ENCODE data around the gene CHSY3.

Gene CHSY3

DNA sequence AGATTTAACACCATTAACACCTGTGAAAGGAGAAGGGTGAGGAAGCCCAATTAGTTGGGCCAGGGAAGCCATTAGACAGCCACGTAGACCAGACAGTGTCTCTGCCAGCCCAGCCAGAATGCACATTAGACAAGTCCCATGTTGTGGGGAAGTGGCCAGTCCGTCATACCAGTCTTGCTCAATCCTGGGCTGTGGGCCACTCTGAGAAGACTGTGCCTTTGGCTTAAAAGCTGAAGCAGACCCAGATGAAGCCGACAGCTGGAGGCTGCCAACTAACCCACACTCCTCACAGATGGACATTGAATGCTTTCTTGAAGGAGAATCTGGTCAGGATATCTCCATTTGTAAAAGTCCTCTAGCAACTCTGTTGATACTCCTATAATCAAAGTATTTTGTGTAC lies 128.5 kb downstream of the CHSY3 start:
- DNase-seq, result no peak

DNA sequence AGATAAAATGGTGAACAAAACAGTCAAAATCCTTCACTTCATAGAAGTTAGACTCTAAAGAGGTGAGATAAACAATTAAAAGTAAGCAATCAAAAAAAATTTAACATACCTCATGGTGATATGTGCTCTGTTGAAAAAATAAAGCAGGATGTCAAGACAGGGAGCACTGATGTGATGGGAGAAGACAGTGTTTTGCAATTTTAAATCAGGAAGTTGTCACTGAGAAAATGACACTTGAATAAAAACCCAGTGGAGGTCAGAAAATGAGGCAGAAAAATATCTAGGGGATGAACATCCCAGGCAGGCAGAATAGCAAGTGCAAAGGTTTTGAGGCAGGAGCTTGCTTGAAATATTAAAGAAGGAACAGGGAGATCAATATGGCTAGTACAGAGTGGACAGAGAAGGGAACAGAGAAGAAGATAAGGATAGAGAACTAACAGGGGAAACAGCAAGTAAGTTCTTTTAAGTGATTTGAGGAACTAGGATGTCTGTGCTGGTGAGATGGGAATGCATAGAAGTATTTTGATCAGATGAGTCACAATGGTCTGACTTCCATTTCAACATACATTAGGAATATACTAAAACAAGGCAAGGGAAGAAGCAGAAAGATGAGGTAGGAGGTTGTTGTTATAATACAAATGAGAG lies 130.4 kb downstream of the CHSY3 start:
- DNase-seq, result no peak

DNA sequence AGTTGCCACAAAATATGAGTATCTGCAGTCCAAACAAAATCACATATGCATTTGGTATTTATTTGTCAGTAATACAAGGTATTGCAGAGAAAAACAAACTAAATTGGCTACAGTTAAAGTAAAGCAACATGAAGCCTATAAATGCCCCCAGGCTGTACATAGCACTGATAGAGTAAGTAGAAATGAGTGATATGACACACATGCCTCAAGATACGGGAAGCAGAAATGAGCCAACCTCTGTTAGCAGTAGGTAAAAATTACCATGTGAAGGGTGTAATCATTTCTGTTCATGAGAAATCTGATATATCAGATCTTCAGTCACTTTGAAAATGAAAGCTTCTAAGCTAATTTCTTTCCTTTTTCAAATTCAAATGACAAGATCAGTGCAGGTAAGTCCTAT lies 131.1 kb downstream of the CHSY3 start:
- DNase-seq, result no peak

DNA sequence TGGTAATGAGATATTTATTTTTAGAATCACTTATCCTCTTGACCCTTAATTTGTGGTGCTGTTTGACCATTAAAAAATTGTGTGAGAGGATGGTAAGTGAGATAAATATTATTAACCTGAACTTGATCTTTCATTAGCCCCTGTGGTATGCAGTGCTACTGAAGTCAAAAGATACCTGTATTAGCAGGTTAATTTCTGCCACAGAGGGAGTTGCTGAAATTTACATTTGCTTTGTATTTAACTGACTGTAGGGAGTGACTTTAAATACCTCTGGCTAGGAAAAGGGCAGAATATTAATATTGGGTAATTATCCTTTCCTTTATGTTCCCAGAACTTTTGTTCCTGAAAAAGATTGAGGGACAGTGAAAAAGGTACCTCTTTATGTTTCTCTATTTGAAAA lies 133.6 kb downstream of the CHSY3 start:
- no peak for DNase-seq

DNA sequence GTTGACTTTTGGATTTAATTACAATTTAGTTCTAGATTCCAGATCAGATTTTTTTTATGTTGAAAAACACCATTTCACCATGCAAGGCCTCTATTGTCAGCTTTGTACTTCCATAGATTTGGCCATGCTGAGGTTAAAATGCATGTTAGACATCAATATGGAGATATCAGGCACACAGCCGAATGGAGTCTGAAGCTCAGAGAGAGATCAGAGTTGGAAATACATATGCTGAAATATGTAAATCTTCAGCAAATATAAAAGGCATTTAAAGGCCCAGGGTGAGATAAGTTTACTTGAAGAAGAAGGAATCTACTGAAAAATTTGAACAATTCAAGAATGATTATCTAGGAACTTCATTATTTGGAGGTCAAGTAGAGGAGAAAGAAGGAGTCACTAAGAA lies 139.6 kb downstream of the CHSY3 start:
- DNase-seq, result no peak

DNA sequence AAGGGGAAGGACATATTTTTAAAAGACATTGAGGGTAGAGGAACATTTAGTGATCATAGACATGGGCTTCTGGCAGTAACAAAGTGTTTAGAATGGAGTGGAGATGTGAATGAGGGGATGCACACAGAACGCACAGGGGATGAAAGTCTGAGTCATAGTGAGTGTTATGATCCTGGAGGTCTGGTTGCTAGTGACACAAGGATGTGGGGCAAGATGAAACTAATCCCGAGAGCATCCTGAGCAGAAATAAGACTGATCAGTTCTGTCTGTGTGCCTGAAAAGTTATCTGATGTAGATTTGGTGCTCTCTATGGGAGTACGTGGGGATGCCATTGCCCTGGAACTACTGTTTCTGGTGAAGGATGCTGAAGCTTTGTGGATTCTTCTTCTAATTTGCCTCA lies 141.1 kb downstream of the CHSY3 start:
- DNase-seq, result no peak

DNA sequence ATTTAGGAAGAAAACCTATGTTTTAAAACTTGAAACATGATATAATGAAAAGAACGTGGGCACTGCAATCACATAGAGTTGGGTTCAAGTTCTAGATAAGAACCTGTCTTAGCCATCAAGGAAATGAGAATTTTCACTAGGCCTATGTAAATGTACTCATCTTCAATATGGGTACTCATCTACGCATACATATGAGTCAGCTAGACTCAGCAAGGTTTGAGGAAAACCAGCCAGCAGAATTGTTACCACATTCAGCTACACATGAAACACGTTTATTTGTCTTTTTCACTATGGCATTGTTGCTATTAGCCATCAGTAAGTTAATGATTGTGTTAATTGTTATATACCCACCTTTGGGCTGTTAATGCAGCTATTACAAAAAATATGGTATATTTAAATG lies 146.3 kb downstream of the CHSY3 start:
- DNase-seq, result no peak

DNA sequence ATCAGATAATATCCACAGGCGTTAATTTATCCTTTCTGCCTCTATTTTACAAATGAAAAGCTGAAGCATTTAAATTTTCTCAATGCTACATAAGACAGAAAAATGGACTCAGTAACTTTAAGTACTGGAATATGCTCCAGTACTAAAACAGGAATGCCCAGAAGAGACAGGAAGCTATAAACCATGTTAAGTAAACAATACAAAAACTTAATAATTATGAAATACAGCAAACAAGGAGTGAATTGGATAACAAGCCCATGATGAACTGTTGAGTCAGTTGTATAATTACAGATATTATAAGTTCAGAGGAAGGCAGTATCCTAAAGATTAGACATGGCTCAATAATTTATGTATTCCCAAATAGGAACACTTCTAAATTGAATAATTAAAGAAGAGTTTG lies 148.5 kb downstream of the CHSY3 start:
- no peak for DNase-seq

DNA sequence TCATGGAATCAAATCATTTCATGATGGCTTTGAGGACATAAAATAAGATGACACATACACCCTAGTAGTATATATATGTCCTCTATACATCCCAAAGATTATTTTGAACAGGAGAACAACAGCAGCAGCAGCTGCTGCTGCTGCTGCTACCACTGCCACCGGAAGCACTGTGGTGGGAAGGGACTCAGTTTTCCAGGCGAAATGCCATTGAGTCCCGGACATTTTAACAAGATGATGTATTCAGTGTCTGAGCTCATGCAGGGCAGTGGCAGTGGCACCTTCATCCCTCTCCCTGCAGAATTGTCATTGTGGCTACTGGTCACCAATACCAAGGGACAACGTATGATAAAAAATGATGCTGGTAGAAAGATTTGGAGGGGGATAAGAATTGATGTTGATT lies 151.3 kb downstream of the CHSY3 start:
- DNase-seq, result no peak

DNA sequence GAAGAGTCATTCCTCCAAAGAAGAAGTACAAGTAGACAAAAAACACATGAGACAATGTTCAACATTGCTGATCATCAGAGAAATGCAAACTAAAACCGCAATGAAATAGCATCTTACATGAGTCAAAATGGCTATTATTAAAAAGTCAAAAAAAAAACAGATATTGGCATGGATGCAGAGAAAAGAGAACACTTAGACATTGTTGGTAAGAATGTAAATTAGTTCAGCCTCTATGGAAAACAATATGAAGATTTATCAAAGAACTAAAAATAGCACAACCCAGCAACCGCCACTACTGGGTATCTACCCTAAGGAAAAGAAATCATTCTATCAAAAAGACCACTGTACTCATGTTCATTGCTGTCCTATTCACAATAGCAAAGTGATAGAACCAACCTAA lies 157.5 kb downstream of the CHSY3 start:
- no peak for DNase-seq

DNA sequence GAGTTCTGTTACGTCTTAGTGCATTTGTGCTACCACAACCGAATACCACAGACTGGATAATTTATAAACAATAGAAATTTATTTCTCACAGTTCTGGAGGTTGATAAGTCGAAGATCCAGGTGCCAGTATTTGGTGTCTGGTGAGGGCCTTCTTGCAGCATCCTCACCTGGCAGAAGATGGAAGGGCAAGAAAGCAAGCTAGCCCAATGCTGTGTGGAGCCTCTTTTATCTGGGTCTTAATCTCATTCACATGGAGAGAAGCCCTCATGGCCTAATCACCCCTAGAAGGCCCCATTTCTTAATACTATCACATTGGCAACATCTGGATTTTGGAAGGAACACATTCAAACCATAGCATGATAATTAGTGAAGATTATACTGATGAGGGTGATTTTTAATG lies 159.3 kb downstream of the CHSY3 start:
- DNase-seq, result no peak

DNA sequence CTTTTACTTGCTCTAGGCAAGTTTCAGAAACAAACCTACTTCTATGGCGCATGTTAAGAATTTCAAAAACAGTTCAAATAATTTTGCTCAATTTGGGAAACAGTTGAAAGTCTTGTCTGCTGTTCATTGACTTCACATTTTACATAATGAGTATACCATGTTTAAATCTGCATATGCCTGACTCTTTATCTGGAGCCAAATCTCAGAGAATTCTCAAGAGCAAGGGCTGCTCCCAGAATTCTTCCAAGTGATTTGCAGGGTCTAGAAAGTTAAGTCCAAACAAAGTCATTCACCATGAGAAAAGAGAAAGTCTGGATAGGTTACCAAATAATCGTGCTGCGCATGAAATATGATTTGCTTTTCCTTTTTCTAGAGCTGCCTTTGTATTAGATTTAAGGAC lies 160.2 kb downstream of the CHSY3 start:
- no peak for DNase-seq

DNA sequence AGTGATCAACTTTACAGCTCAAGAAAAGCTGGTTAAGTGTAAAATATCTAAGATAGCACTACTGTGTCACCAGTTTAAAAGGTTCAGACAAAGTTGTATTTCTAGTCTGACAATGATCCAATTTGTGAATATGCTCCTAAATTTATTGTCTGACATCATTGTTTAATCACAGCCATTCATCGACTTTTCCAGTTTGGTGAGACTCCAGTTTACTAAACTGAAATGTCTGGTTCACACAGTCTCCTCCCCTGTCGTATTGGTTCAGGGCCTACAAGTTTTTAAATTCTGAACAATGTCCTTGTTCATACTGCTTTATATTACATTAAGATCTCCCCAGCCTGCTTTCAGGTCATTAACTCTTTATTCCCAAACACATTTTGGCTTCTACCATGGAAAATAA lies 161.4 kb downstream of the CHSY3 start:
- DNase-seq, result no peak

DNA sequence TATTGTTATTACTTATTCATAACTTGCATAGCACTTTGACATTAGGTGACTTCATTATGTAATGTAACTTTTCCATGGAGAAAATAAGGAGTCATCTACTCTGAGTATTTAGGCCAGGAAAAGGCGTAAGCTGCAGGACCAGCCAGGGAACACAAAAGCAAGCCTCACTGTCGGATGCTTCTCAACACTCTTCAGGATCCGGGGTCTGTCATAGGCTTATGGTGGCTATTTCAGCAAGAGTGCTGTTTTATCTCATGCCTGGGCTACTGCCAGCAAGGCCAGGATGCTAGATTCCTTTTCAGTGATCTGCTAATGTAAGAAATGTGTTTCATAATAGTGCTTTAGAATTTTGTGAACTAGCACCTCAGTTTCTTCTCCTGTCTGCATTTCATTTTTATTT lies 162.4 kb downstream of the CHSY3 start:
- DNase-seq, result no peak

DNA sequence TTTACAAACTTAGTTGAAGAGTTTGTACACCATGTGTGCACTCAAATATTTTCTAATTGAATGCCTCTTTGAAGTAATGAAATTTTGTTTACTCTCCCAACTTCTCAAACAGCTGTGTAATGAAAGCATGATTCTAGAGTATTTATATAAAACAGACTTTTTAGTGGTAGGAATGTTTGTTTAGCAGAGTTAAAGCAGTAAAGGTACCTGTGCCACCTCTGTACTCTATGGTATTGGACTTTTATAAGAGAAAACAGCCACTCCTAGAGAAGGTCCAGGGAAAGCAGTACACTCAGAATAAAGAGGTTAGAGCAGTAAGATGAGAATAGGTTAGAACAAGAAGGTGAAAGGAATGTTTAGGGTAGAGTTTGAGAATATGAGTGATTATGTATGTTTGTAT lies 163.1 kb downstream of the CHSY3 start:
- DNase-seq, result no peak

DNA sequence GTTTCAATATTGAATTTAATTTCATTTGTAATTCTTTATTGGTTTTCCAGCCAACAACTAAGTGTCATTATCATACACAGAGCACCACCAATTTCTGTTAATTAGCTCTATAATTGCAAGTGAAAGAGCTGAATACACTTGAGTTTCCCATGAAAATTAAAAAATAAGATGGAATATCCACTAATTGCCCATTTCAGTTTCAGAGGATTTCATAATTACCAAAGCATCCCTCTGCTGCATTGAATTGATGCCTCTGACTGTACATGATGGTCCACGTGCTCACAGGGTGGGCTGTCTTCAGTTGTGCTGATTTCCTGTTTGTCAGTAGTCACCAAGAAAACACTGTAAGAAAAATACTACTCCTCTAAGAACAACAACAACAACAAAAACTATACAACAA lies 163.8 kb downstream of the CHSY3 start:
- no peak for DNase-seq

DNA sequence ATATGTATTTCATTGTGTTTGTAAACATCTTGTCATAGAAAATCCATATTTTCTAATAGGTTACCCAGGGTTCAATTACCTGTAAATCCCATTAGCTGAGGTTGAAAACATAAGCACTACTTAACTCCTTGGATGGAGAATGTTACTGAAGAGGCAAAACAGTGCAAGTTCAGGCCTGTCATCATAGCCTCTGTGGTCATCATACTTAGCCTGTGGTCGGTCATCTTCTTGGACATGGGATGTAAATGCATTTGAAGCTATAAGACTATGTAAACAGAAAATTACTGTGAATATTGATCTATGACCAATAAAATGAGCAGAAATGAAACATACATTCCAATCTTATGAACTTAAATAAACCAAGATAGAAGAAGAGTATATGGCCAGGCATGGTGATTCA lies 164.7 kb downstream of the CHSY3 start:
- DNase-seq, result no peak

DNA sequence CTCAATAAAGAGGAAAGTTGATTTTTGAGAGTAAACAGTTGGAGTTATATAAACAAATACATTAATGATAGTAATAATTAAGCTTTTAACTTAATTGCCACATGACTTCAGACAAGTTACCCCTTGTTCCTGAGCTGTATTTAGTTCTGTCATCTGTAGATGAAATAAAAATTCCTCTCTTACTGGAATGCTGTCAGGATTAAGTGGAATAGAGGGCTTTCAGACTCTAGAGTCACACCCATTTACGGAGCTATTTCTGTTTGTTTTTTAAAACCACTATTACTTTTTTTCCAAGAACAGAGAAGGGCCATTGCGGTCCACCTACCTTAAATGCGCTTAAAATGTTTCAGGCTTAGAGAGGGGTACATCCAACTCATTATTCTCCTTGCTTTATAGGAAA lies 170.6 kb downstream of the CHSY3 start:
- no peak for DNase-seq

DNA sequence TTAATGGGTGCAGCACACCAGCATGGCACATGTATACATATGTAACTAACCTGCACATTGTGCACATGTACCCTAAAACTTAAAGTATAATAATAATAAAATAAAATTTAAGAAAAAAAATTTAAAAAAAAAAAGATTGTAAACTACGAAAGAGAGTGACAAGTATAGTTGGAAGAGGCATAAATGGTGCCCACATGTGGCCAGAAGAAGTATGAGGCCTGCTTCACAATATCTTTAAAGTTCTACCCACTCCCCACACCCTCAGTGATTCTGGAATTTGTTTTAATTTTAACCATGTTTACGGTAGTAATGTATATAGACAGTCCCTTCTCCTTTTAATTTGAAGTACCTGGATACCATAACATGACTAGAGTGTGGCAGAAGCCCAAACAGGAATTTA lies 172.7 kb downstream of the CHSY3 start:
- no peak for DNase-seq

DNA sequence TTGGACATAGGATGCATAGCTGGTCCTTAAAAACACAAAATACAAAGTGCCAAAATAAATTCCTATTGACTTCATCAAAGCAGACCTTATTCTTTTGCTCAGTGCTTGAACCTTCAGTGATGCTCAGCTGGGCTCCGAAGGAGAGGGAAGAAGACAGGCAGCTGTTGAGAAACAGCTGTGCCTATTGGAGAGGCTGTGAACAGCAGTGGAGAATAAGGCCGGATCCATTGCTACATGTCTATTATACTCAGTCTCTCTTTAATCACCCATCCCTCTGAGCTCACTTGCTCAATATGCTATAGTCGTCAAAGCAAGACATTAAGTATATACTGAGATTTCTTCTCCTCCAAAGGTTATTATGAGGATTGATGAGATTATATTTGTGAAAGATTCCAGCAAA lies 174.4 kb downstream of the CHSY3 start:
- DNase-seq, result no peak

DNA sequence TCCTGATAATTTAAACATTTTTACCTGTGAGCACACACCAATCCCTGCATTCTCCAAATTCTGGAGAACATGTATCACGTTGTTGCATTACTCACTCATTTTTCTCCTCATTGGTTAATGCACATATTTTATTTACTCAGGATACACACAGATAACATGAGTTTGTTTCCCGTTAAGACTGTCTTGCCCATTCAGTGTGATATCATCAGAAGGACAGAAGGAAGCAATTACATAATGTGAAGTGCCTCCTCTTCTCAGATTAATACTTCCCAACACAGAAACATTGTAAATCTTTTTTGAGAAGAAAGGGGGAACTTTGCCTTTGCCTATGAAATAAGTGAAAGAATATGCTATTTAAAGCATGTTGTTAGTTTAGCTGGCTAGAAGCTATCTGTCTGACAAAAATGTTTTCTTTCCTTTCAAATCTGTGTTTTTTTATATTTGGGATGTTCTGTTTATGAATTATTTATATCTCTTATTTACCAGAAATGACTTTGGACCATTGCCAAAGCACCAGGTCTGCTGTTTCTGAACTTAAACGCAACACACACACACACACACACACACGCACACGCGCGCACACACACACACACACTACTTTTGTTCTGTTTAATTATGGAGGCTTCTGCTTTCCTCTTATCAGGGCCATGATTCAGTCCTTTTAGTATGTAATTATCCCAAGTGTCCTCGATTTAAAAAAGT lies 186.5 kb downstream of the CHSY3 start:
- no peak for DNase-seq

DNA sequence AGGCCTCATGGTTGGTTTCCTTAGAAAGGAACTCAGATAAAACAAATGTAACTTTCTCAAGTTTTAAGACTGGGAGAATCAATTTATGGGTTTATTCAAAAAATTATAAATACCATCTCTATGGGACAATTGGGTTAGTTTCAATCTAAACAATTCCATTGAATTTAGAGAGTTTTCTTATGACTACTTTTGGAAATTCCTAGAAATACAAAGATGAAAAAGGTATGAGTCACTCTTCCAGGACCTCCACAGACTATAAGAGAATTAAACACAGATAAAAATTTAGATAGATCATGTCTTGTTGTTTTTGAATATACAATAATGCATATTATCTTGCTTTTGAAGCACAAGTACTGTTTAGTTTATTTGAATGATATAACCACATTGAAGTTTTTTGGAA lies 188.7 kb downstream of the CHSY3 start:
- DNase-seq, result no peak

DNA sequence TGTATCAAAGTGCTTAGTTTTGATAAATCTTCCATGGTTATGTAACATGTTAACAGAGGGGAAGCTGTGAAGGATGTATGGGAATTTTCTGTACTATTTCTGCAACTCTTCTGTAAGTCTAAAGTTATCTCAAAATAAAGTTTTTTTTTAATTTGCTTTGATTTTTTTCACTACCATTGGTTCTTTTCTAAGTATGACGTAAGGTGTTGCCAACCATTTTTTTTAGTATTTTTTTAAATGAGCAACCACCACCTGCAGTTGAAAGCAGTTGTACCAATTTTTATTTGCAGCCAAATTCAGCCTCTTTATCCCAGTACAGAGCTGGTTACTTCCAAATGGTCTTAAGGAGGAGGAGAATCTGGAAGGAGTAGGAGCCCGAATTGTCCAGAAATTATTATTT lies 192.2 kb downstream of the CHSY3 start:
- DNase-seq, result no peak

DNA sequence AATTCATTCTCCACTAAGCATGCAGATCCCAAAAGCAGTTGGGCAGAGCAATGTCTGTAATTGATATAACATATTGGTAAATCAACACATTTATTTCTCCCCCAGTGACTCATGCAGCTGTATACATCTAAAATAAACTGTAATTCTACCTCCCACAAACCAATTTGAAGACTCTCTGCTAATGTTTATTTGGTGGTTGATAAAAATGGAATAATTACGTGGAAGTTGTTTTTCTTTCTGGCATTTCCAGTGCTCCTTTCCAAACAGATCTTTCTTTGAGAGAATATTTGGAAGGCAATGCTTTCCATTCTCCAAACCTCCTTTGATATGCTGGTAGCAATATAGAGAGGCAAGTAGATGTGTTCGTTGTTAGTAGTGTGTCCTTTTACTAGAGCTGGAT lies 194.7 kb downstream of the CHSY3 start:
- DNase-seq, result no peak

DNA sequence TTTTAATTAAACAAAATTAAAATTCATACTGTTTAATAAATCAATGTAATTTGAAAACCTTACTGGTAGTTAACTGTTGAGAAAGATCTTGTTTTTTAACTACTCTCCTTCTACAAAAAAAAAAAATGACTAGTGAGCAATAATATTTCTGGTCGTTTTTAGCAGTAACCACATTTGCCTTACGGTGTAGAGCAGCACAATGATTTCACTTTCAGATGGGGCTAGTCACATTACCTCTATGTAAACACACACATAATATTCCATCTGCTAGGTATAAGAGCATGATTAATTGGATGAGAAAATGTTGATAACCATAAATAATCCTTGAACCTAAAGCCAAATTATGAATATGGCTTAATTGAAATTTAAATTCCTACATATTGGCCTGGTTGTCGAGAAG lies 198.1 kb downstream of the CHSY3 start:
- DNase-seq, result no peak
